ENCODE data around the gene DACH1. TPM values are rescaled to one million over a fixed set of nuclear protein-coding genes. Genes with fewer than 3 reads are reported as not detected.

The DACH1 gene
- total RNA-seq, 4 donors from 2014 or later, result 1.5 to 17.3 (median 3.3) TPM

DNA sequence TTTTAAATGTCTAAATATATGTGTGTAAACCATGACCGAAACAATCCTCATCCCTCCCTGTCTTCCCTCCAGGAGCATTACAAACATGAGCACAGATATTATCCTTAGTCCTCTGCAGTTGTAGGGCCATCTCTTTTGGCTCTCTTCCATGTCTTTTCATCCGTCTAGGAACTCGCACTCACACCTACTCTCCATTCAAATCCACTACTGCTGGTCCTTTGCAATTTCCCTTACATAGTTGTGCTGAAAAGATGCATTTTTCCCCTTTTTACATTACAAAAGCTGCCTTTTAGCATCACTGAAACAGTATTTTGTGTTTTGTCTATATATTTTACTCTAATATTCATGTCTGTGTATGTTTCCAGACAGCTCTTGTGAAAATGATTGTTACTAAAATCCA is 237.8 kb downstream of the DACH1 start:
- 90 to 95% methylated on average over 3 of the region's 3 CpGs for WGBS, 2 donors (ENCODE audit: low coverage in 1 of 2)
- DNase-seq, result no peak
- Histone ChIP-seq H3K4me1 (peaks cover 0 to 4% (median 0%) of the 10 kb centered on the region in 4 donors), H3K27ac (no peak overlapping the region), H3K36me3 (no peaks in the 10 kb centered on the region), H3K9me3 (no peaks in the 10 kb centered on the region), H3K4me3 (no peak overlapping the region), H3K27me3 (no peaks in the 10 kb centered on the region)
- TF ChIP-seq CTCF (IDR thresholded peaks at IDR 0.05) (no peak), POLR2AphosphoS5 (IDR thresholded peaks at IDR 0.05) (no peak), POLR2A (IDR thresholded peaks at IDR 0.05) (no peak), EP300 (IDR thresholded peaks at IDR 0.05; ENCODE audit: low read depth) (no peak)
- in situ Hi-C loops (cut with MboI; ENCODE audit: low pct_ligation_motif_present in 1 of 4, low pct_unique_long_range_greater_than_20kb in 1 of 4, low sequenced_read_pairs in 3 of 4), result no loop called here
- intact Hi-C loops (cut with DNase I; ENCODE audit: low total_unique reads), result no loop called here

GRCh38 chr13:71626421-71627117 is 240.4 kb downstream of the DACH1 start:
- no peak for TF ChIP-seq CTCF (IDR thresholded peaks at IDR 0.05)
- no peaks in the 10 kb centered on the region for H3K27me3 ChIP-seq
- intact Hi-C loops (cut with DNase I; ENCODE audit: low total_unique reads), result no loop called here

GRCh38 chr13:71625694-71626093 is 241.3 kb downstream of the DACH1 start:
- intact Hi-C loops (cut with DNase I; ENCODE audit: low total_unique reads) (no loop called here), in situ Hi-C loops (cut with MboI; ENCODE audit: low pct_ligation_motif_present in 1 of 4, low pct_unique_long_range_greater_than_20kb in 1 of 4, low sequenced_read_pairs in 3 of 4) (no loop called here)
- peaks cover 0 to 4% (median 0%) of the 10 kb centered on the region in 4 donors for H3K4me1 ChIP-seq
- peak overlapping the region in 2 of 4 donors; percentile 5 to 8 for H3K27ac ChIP-seq
- no peak for DNase-seq
- H3K9me3 ChIP-seq, result no peaks in the 10 kb centered on the region
- no peak overlapping the region for H3K4me3 ChIP-seq
- H3K36me3 ChIP-seq, result no peaks in the 10 kb centered on the region
- H3K27me3 ChIP-seq, result no peaks in the 10 kb centered on the region
- no peak for TF ChIP-seq EP300 (IDR thresholded peaks at IDR 0.05; ENCODE audit: low read depth)
- no peak for TF ChIP-seq POLR2A (IDR thresholded peaks at IDR 0.05)
- TF ChIP-seq CTCF (IDR thresholded peaks at IDR 0.05), result no peak
- no peak for TF ChIP-seq POLR2AphosphoS5 (IDR thresholded peaks at IDR 0.05)

More at GRCh38 chr13:71626421-71627117, 240.4 kb downstream of the DACH1 start:
- peaks cover 0 to 4% (median 0%) of the 10 kb centered on the region in 4 donors for H3K4me1 ChIP-seq
- no peak overlapping the region for H3K4me3 ChIP-seq
- WGBS, 2 donors (ENCODE audit: low coverage in 1 of 2), result 81 to 85% methylated on average over 4 of the region's 4 CpGs
- DNase-seq, result no peak
- in situ Hi-C loops (cut with MboI; ENCODE audit: low pct_ligation_motif_present in 1 of 4, low pct_unique_long_range_greater_than_20kb in 1 of 4, low sequenced_read_pairs in 3 of 4), result no loop called here
- H3K36me3 ChIP-seq, result no peaks in the 10 kb centered on the region
- H3K27ac ChIP-seq, result no peak overlapping the region
- H3K9me3 ChIP-seq, result no peaks in the 10 kb centered on the region

DNA sequence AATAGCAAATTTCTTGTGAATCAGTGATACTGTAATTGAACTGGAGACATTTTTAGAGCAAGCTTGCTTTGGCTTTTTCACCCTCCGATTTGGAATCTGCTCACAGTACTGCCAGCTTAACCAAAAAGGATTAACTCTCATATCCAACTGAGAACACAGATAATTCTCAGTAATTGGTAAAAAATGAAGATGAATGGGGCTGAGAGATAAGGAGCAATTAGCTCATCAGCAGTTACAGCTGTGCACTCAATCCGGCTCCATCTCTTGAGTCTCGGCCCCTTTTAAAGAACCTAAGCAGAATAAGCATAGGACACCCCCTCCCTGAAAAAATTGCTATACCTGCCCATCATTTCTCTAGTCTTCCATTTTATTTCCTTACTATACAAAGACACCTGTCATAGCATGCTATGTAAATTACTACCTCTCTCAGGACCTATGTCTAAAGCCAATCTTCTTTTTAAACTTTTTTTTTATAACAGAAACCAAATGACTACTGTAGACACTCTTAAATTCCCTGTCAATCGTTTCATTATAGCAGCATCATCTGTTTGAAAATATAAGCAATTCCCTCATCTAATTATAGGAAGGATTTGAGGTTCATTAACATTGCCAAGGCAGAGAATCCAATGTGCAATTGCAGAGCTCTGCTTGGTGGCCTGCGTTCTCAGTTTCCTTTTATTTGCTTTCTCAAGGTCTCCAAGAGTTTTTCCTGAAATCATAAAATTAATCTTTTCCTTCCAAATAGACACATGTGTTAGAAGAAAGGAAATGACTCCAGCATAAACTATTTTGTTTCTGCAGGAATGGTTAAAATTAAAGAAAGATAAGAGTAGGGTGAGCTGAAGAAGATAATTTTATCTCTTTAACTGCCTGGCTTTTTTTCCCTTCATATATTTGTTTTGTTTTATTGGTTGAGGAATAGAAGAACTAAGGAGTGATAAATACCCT is 242.1 kb downstream of the DACH1 start:
- Histone ChIP-seq H3K4me1 (peaks cover 0 to 4% (median 0%) of the 10 kb centered on the region in 4 donors), H3K27ac (peak overlapping the region in 2 of 4 donors; percentile 5 to 8), H3K9me3 (no peaks in the 10 kb centered on the region), H3K27me3 (no peaks in the 10 kb centered on the region), H3K4me3 (no peak overlapping the region), H3K36me3 (no peaks in the 10 kb centered on the region)
- in situ Hi-C loops (cut with MboI; ENCODE audit: low pct_ligation_motif_present in 1 of 4, low pct_unique_long_range_greater_than_20kb in 1 of 4, low sequenced_read_pairs in 3 of 4) (no loop called here), intact Hi-C loops (cut with DNase I; ENCODE audit: low total_unique reads) (no loop called here)
- no peak for DNase-seq
- 73 to 78% methylated on average over 5 of the region's 5 CpGs for WGBS, 2 donors (ENCODE audit: low coverage in 1 of 2)
- TF ChIP-seq POLR2A (IDR thresholded peaks at IDR 0.05) (no peak), CTCF (IDR thresholded peaks at IDR 0.05) (no peak), POLR2AphosphoS5 (IDR thresholded peaks at IDR 0.05) (no peak), EP300 (IDR thresholded peaks at IDR 0.05; ENCODE audit: low read depth) (no peak)
